ENCODE results near the gene PLCB1. TPM values are rescaled to one million over a fixed set of nuclear protein-coding genes. Genes with fewer than 3 reads are reported as not detected.

Gene PLCB1
- total RNA-seq, 1 experiment from 2014 or later = not detected

GRCh38 chr20:8800089-8800488 is 668.0 kb downstream of the PLCB1 start:
- Histone ChIP-seq H3K4me2 (no peak overlapping the region), H3K9me2 (ENCODE audit: insufficient read depth) (no peaks in the 10 kb centered on the region), H3K36me3 (ENCODE audit: low read depth) (no peaks in the 10 kb centered on the region), H3F3A (ENCODE audit: insufficient read depth, low read depth) (no peaks in the 10 kb centered on the region), H3K4me3 (no peak overlapping the region), H2AFZ (no peak overlapping the region), H3K27me3 (ENCODE audit: insufficient read depth, low read depth) (0 out of 2 replicates have a peak, but pooled peaks cover 7% of the 10 kb centered on the region), H3K79me2 (ENCODE audit: low read depth) (no peaks in the 10 kb centered on the region), H3K4me1 (replicated peaks; ENCODE audit: insufficient read depth) (no peaks in the 10 kb centered on the region), H4K20me1 (ENCODE audit: insufficient read depth) (no peaks in the 10 kb centered on the region), H3K9me3 (ENCODE audit: insufficient read depth, low read depth) (no peaks in the 10 kb centered on the region), H3K27ac (no peak overlapping the region)
- no TSS peak for BruUV-seq (replicated peaks)
- CTCF ChIA-PET = no interaction called here
- DNase-seq = no peak
- intact Hi-C loops (cut with micrococcal nuclease; ENCODE audit: unreplicated experiment) = no loop called here
- POLR2A ChIA-PET (ENCODE audit: unreplicated experiment) = no interaction called here
- no peak for TF ChIP-seq EZH2 (IDR thresholded peaks at IDR 0.05; ENCODE audit: low read depth)
- no peak; the same call in 1 of the 2 replicates for TF ChIP-seq CTCF (conservative IDR thresholded peaks at IDR 0.05)

- no TSS peak for BruUV-seq (replicated peaks)
Measured at GRCh38 chr20:8801686-8802085, 669.6 kb downstream of the PLCB1 start.

GRCh38 chr20:8803065-8803464 is 671.0 kb downstream of the PLCB1 start:
- BruUV-seq (replicated peaks) = no TSS peak
- Histone ChIP-seq H3K4me3 (no peak overlapping the region), H4K20me1 (ENCODE audit: insufficient read depth) (no peaks in the 10 kb centered on the region), H3K27ac (no peak overlapping the region), H3K9me2 (ENCODE audit: insufficient read depth) (no peaks in the 10 kb centered on the region), H3K27me3 (ENCODE audit: insufficient read depth, low read depth) (no peaks in the 10 kb centered on the region), H3K79me2 (ENCODE audit: low read depth) (no peaks in the 10 kb centered on the region), H3F3A (ENCODE audit: insufficient read depth, low read depth) (no peaks in the 10 kb centered on the region), H2AFZ (no peak overlapping the region), H3K9me3 (ENCODE audit: insufficient read depth, low read depth) (no peaks in the 10 kb centered on the region), H3K36me3 (ENCODE audit: low read depth) (no peaks in the 10 kb centered on the region), H3K4me2 (no peak overlapping the region), H3K4me1 (replicated peaks; ENCODE audit: insufficient read depth) (no peaks in the 10 kb centered on the region)
- no peak for DNase-seq
- TF ChIP-seq CTCF (conservative IDR thresholded peaks at IDR 0.05) = no peak
- TF ChIP-seq EZH2 (IDR thresholded peaks at IDR 0.05; ENCODE audit: low read depth) = no peak
- POLR2A ChIA-PET (ENCODE audit: unreplicated experiment) = no interaction called here
- CTCF ChIA-PET = no interaction called here
- intact Hi-C loops (cut with micrococcal nuclease; ENCODE audit: unreplicated experiment) = no loop called here

More at GRCh38 chr20:8801686-8802085, 669.6 kb downstream of the PLCB1 start:
- ChIA-PET POLR2A (ENCODE audit: unreplicated experiment) (interaction anchor here (0.6 kb wide), 1 partner anchor 544 kb away, joined by 4 read pairs; no protein-coding TSS in a partner anchor), CTCF (interaction anchor here (0.7 kb wide), 1 partner anchor 339 kb away, joined by 10 read pairs; no protein-coding TSS in a partner anchor)
- H3K79me2 ChIP-seq (ENCODE audit: low read depth) = no peaks in the 10 kb centered on the region
- no peak overlapping the region for H3K4me3 ChIP-seq
- H3K9me2 ChIP-seq (ENCODE audit: insufficient read depth) = no peaks in the 10 kb centered on the region
- H2AFZ ChIP-seq = no peak overlapping the region
- no peaks in the 10 kb centered on the region for H3F3A ChIP-seq (ENCODE audit: insufficient read depth, low read depth)
- no peak for TF ChIP-seq EZH2 (IDR thresholded peaks at IDR 0.05; ENCODE audit: low read depth)
- no peak for TF ChIP-seq CTCF (conservative IDR thresholded peaks at IDR 0.05)
- intact Hi-C loops (cut with micrococcal nuclease; ENCODE audit: unreplicated experiment) = no loop called here
- no peak overlapping the region for H3K27ac ChIP-seq
- H3K9me3 ChIP-seq (ENCODE audit: insufficient read depth, low read depth) = no peaks in the 10 kb centered on the region
- H3K4me1 ChIP-seq (replicated peaks; ENCODE audit: insufficient read depth) = no peaks in the 10 kb centered on the region
- H3K36me3 ChIP-seq (ENCODE audit: low read depth) = no peaks in the 10 kb centered on the region
- no peak for DNase-seq
- 0 out of 2 replicates have a peak, but pooled peaks cover 5% of the 10 kb centered on the region for H3K27me3 ChIP-seq (ENCODE audit: insufficient read depth, low read depth)
- no peaks in the 10 kb centered on the region for H4K20me1 ChIP-seq (ENCODE audit: insufficient read depth)
- H3K4me2 ChIP-seq = no peak overlapping the region

All from PC-9 (cell line).